ENCODE data around the gene CELF2. TPM values are rescaled to one million over a fixed set of nuclear protein-coding genes. Genes with fewer than 3 reads are reported as not detected.

Gene CELF2
- total RNA-seq, 1 donor from 2014 or later: 31.6 TPM

DNA sequence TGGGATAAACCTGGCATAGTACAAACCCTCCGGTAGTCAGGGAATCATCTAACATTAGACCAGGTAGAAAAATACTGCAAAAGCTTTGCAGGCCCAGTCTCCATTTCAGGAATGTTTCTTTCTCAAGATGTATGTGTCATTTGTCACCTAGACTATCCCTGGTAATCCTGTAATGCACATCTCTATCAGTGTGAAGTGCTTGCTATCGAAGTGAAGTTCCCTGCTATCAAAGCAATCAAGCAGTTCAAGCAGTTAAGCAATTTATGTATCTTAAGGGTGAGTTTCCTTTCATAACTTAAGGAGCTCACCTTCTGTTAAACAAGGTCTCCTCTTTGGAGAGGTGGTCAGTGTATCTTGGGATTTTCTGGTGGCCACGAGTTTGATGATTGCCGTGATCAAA is 47.2 kb downstream of the CELF2 start:
- H3K9me3 Mint-ChIP-seq: peaks cover 23% of the 10 kb centered on the region
- Histone ChIP-seq H3K9me3 (ENCODE audit: low read depth) (no peaks in the 10 kb centered on the region), H2AFZ (replicated peaks) (no peak overlapping the region), H3K9ac (no peak overlapping the region), H3K4me1 (peaks cover 10% of the 10 kb centered on the region), H3K4me2 (no peak overlapping the region), H3K27me3 (no peaks in the 10 kb centered on the region), H3F3A (ENCODE audit: low read depth) (no peaks in the 10 kb centered on the region), H3K79me2 (ENCODE audit: low read depth) (no peaks in the 10 kb centered on the region), H3K36me3 (no peaks in the 10 kb centered on the region), H4K20me1 (ENCODE audit: low read depth) (no peaks in the 10 kb centered on the region), H3K27ac (no peak overlapping the region), H3K4me3 (no peak overlapping the region)
- H3K27ac Mint-ChIP-seq: no peak overlapping the region
- no peaks in the 10 kb centered on the region for H3K4me1 Mint-ChIP-seq
- no peak overlapping the region for H3K4me3 Mint-ChIP-seq
- TF ChIP-seq EZH2 (IDR thresholded peaks at IDR 0.05): no peak
- no peak for TF ChIP-seq EZH2phosphoT487 (IDR thresholded peaks at IDR 0.05)
- TF ChIP-seq, protein P1, sequence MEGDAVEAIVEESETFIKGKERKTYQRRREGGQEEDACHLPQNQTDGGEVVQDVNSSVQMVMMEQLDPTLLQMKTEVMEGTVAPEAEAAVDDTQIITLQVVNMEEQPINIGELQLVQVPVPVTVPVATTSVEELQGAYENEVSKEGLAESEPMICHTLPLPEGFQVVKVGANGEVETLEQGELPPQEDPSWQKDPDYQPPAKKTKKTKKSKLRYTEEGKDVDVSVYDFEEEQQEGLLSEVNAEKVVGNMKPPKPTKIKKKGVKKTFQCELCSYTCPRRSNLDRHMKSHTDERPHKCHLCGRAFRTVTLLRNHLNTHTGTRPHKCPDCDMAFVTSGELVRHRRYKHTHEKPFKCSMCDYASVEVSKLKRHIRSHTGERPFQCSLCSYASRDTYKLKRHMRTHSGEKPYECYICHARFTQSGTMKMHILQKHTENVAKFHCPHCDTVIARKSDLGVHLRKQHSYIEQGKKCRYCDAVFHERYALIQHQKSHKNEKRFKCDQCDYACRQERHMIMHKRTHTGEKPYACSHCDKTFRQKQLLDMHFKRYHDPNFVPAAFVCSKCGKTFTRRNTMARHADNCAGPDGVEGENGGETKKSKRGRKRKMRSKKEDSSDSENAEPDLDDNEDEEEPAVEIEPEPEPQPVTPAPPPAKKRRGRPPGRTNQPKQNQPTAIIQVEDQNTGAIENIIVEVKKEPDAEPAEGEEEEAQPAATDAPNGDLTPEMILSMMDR (IDR thresholded peaks at IDR 0.05): no peak
- no peak for DNase-seq (ENCODE audit: low spot score)
- no peaks in the 10 kb centered on the region for H3K27me3 Mint-ChIP-seq (ENCODE audit: insufficient read depth, low read depth)
- H3K36me3 Mint-ChIP-seq: peaks cover 9% of the 10 kb centered on the region

DNA sequence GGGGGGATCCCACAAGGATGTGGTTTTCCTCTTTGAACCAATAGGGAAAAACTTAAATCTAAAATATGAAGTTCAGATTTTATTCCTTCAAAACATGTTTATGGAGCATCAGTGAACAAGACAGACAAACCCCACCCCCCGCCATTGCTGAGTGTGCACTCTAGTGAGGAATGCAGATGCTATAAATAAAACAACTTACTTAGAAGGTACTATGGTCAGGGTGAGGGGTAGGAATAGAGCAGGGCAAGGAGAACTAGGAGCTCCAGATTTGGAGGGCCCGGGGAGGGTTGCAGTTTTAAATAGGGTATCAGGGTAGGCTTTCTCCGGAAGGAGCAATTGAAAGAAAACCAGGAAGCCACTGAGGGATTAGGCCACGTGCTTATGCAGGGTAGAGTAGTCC is 47.9 kb downstream of the CELF2 start:
- Mint-ChIP-seq H3K4me3 (no peak overlapping the region), H3K9me3 (peaks cover 23% of the 10 kb centered on the region)
- no peak overlapping the region for H3K4me2 ChIP-seq

DNA sequence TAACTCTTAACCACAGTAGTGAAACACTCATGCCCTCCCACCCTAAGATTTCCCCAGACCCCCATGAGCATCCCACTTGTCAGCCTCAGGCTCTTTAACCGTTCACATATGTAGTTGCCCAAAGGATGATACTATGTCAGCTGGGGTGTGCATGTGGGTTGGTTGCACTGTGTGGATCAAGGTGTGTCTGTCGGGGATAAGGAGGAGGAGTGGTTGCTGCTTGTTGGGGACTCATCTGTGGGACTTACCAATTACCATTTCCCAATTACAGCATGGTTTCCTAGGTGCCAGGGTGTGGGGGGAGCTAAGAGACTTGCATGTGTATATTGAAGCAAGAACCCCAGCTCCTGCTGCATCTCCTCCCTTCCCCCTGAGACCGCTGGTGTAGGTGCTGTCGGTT is 48.8 kb downstream of the CELF2 start:
- Histone ChIP-seq H3K27me3 (no peaks in the 10 kb centered on the region), H3K27ac (no peak overlapping the region), H4K20me1 (ENCODE audit: low read depth) (no peaks in the 10 kb centered on the region), H3K79me2 (ENCODE audit: low read depth) (no peaks in the 10 kb centered on the region), H2AFZ (replicated peaks) (no peak overlapping the region), H3K4me2 (no peak overlapping the region), H3K9me3 (ENCODE audit: low read depth) (no peaks in the 10 kb centered on the region), H3K36me3 (no peaks in the 10 kb centered on the region), H3K4me1 (peaks cover 10% of the 10 kb centered on the region), H3K9ac (no peak overlapping the region), H3F3A (ENCODE audit: low read depth) (no peaks in the 10 kb centered on the region), H3K4me3 (no peak overlapping the region)
- no peaks in the 10 kb centered on the region for H3K27me3 Mint-ChIP-seq (ENCODE audit: insufficient read depth, low read depth)
- no peak overlapping the region for H3K4me3 Mint-ChIP-seq
- TF ChIP-seq EZH2phosphoT487 (IDR thresholded peaks at IDR 0.05): no peak
- TF ChIP-seq, protein P1 (IDR thresholded peaks at IDR 0.05): no peak
- TF ChIP-seq EZH2 (IDR thresholded peaks at IDR 0.05): no peak
- H3K9me3 Mint-ChIP-seq: peaks cover 15% of the 10 kb centered on the region
- H3K4me1 Mint-ChIP-seq: no peaks in the 10 kb centered on the region
- no peak for DNase-seq (ENCODE audit: low spot score)
- H3K27ac Mint-ChIP-seq: no peak overlapping the region
- peaks cover 5% of the 10 kb centered on the region for H3K36me3 Mint-ChIP-seq

More for the DNA sequence above, 47.9 kb downstream of the CELF2 start:
- H3K9me3 ChIP-seq (ENCODE audit: low read depth): no peaks in the 10 kb centered on the region
- H3K27ac ChIP-seq: no peak overlapping the region
- no peaks in the 10 kb centered on the region for H3K27me3 ChIP-seq
- Mint-ChIP-seq H3K27ac (no peak overlapping the region), H3K4me1 (no peaks in the 10 kb centered on the region), H3K27me3 (ENCODE audit: insufficient read depth, low read depth) (no peaks in the 10 kb centered on the region), H3K36me3 (peaks cover 9% of the 10 kb centered on the region)
- no peak overlapping the region for H2AFZ ChIP-seq (replicated peaks)
- TF ChIP-seq, protein P1 (IDR thresholded peaks at IDR 0.05): no peak
- TF ChIP-seq EZH2 (IDR thresholded peaks at IDR 0.05) (no peak), EZH2phosphoT487 (IDR thresholded peaks at IDR 0.05) (no peak)
- H3K4me1 ChIP-seq: peaks cover 10% of the 10 kb centered on the region
- no peak overlapping the region for H3K9ac ChIP-seq
- no peaks in the 10 kb centered on the region for H4K20me1 ChIP-seq (ENCODE audit: low read depth)
- H3K4me3 ChIP-seq: no peak overlapping the region
- H3K36me3 ChIP-seq: no peaks in the 10 kb centered on the region
- no peaks in the 10 kb centered on the region for H3F3A ChIP-seq (ENCODE audit: low read depth)
- no peak for DNase-seq (ENCODE audit: low spot score)
- H3K79me2 ChIP-seq (ENCODE audit: low read depth): no peaks in the 10 kb centered on the region
